Epithelial cell of proximal tubule (primary cell): ENCODE results near the gene CCDC81. TPM values are rescaled to one million over a fixed set of nuclear protein-coding genes. Genes with fewer than 3 reads are reported as not detected.

Source experiments
- DNase-seq: peaks from one replicate; pipeline ENCODE4 v3.0.0-alpha.2; 2011; ENCODE audit warnings: low read depth
- H3K4me3 ChIP-seq: 2 replicates; pipeline ENCODE4 v1.5.1; 2011; ENCODE audit warnings: low read depth, mild to moderate bottlenecking, low read length
- CTCF ChIP-seq: conservative IDR thresholded peaks from 2 replicates; pipeline ENCODE4 v1.5.1; 2012; ENCODE audit warnings: low read depth, mild to moderate bottlenecking, low read length
- total RNA-seq: library from RNA; depleted of rRNA; stranded (reverse); fragments of >200 nt; gene quantifications from 2 replicates; pipeline ENCODE4 v1.2.3, GENCODE V29; 2015

Gene CCDC81
- total RNA-seq, 1 donor from 2014 or later = 0.81 TPM

GRCh38 chr11:86358720-86359119 lies 16.0 kb upstream of the CCDC81 start:
- H3K4me3 ChIP-seq = no peak overlapping the region
- TF ChIP-seq CTCF = no peak
- DNase-seq = no peak

GRCh38 chr11:86360775-86361395 lies 13.8 kb upstream of the CCDC81 start:
- DNase-seq = no peak
- peak; percentile 45 for TF ChIP-seq CTCF

GRCh38 chr11:86363424-86363823 lies 11.3 kb upstream of the CCDC81 start:
- no peak overlapping the region for H3K4me3 ChIP-seq
- no peak for TF ChIP-seq CTCF
- DNase-seq = no peak

More at GRCh38 chr11:86360775-86361395, 13.8 kb upstream of the CCDC81 start:
- H3K4me3 ChIP-seq = no peak overlapping the region

- no peak for TF ChIP-seq CTCF
- no peak overlapping the region for H3K4me3 ChIP-seq
- DNase-seq = no peak
These were observed 9.1 kb upstream of the CCDC81 start for GRCh38 chr11:86365546-86365945.

- no peak for TF ChIP-seq CTCF
- no peak for DNase-seq
- no peak overlapping the region for H3K4me3 ChIP-seq
These were observed 5.0 kb upstream of the CCDC81 start for GRCh38 chr11:86369668-86370067.

GRCh38 chr11:86370171-86370570 lies 4.5 kb upstream of the CCDC81 start:
- H3K4me3 ChIP-seq = no peak overlapping the region
- TF ChIP-seq CTCF = no peak
- no peak for DNase-seq

- H3K4me3 ChIP-seq = no peak overlapping the region
- no peak for DNase-seq
- no peak for TF ChIP-seq CTCF
These were observed 3.6 kb upstream of the CCDC81 start for GRCh38 chr11:86370922-86371594.
